Measurements from ENCODE around the gene KLHL11. TPM values are rescaled to one million over a fixed set of nuclear protein-coding genes. Genes with fewer than 3 reads are reported as not detected.
A peak's percentile ranks its signal among the peaks of the same experiment; 100 is the strongest.

The KLHL11 gene
- total RNA-seq, 1 donor, result 30.4 TPM

GRCh38 chr17:41824086-41824485 lies 41.1 kb downstream of the KLHL11 start:
- peak; percentile 57 for DNase-seq (ENCODE audit: low read depth)
- no peak for TF ChIP-seq CTCF (IDR thresholded peaks at IDR 0.05; ENCODE audit: insufficient read depth, low read length)
- H3K4me3 ChIP-seq (ENCODE audit: low read depth, low read length), result no peak overlapping the region

GRCh38 chr17:41823580-41823979 lies 41.6 kb downstream of the KLHL11 start:
- TF ChIP-seq CTCF (IDR thresholded peaks at IDR 0.05; ENCODE audit: insufficient read depth, low read length), result no peak
- no peak for DNase-seq (ENCODE audit: low read depth)
- no peak overlapping the region for H3K4me3 ChIP-seq (ENCODE audit: low read depth, low read length)

- H3K4me3 ChIP-seq (ENCODE audit: low read depth, low read length), result no peak overlapping the region
- no peak for TF ChIP-seq CTCF (IDR thresholded peaks at IDR 0.05; ENCODE audit: insufficient read depth, low read length)
- no peak for DNase-seq (ENCODE audit: low read depth)
Observed at GRCh38 chr17:41823141-41823524, 42.1 kb downstream of the KLHL11 start.

DNA sequence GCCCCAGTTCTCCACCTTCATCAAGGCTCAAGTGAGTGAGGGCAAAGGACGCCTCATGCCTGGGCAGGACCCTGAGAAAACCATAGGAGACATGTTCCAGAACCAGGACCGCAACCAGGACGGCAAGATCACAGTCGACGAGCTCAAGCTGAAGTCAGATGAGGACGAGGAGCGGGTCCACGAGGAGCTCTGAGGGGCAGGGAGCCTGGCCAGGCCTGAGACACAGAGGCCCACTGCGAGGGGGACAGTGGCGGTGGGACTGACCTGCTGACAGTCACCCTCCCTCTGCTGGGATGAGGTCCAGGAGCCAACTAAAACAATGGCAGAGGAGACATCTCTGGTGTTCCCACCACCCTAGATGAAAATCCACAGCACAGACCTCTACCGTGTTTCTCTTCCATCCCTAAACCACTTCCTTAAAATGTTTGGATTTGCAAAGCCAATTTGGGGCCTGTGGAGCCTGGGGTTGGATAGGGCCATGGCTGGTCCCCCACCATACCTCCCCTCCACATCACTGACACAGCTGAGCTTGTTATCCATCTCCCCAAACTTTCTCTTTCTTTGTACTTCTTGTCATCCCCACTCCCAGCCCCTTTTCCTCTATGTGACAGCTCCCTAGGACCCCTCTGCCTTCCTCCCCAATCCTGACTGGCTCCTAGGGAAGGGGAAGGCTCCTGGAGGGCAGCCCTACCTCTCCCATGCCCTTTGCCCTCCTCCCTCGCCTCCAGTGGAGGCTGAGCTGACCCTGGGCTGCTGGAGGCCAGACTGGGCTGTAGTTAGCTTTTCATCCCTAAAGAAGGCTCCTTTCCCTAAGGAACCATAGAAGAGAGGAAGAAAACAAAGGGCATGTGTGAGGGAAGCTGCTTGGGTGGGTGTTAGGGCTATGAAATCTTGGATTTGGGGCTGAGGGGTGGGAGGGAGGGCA lies 42.7 kb downstream of the KLHL11 start:
- DNase-seq (ENCODE audit: low read depth), result no peak
- H3K4me3 ChIP-seq (ENCODE audit: low read depth, low read length), result no peak overlapping the region
- TF ChIP-seq CTCF (IDR thresholded peaks at IDR 0.05; ENCODE audit: insufficient read depth, low read length), result no peak

DNA sequence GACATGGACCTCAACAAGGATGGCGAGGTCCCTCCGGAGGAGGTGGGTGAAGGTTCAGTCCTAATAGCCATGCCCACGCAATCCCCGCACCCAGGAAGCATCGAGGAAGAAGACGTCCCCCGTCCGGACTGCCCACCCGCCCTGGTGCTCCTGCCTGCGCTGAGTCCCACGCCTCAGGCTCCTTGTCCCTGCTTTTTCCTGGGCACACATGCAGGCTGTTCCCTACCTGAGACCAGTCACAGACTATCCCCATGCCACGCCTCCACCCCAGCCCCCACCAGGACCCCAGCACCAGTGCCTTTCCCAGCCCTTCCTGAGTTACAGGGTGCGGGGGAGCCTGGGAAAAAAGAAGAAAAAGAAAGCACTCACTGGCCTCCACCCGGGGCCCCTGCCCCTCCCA lies 43.4 kb downstream of the KLHL11 start:
- TF ChIP-seq CTCF (IDR thresholded peaks at IDR 0.05; ENCODE audit: insufficient read depth, low read length), result no peak
- H3K4me3 ChIP-seq (ENCODE audit: low read depth, low read length), result no peak overlapping the region
- no peak for DNase-seq (ENCODE audit: low read depth)

- no peak for TF ChIP-seq CTCF (IDR thresholded peaks at IDR 0.05; ENCODE audit: insufficient read depth, low read length)
- DNase-seq (ENCODE audit: low read depth), result no peak
- H3K4me3 ChIP-seq (ENCODE audit: low read depth, low read length), result no peak overlapping the region
Observed at GRCh38 chr17:41818024-41818423, 47.2 kb downstream of the KLHL11 start.

Data from fibroblast of the aortic adventitia (primary cell).